IMR-90 (cell line): Measurements from ENCODE around the gene MRC1. TPM values are rescaled to one million over a fixed set of nuclear protein-coding genes. Genes with fewer than 3 reads are reported as not detected.

Experiments
- ATAC-seq: fragments of 200-7000 bp; cut with Tn5 transposase; 2 replicates; pipeline ENCODE4 v1.9.1; 2020; ENCODE audit warnings: low read depth, mild to moderate bottlenecking, moderate library complexity
- BruUV-seq: library from RNA; stranded (reverse); fragments of 400-500 nt; replicated peaks from 2 replicates; lab custom pipeline; 2021; lab: Mats Ljungman, UMichigan
- CTCF ChIA-PET: fragments of 300-600 bp; formaldehyde crosslinking; extraction: SDS; loops from one replicate; lab custom pipeline; 2021; ENCODE audit warnings: antibody characterized with exemption; lab: Yijun Ruan, JAX
- POLR2A ChIA-PET: fragments of 300-600 bp; sonication (Branson Sonifier 250); formaldehyde crosslinking; loops from one replicate; lab custom pipeline; 2022; ENCODE audit warnings: antibody characterized with exemption; ENCODE audit not compliant: unreplicated experiment; lab: Charles Lee
- DNase-seq: peaks from one replicate; pipeline ENCODE4 v3.0.0; 2013
- H2AFZ ChIP-seq: replicated peaks from 2 replicates; pipeline ENCODE3; 2013; ENCODE audit warnings: low read length, mild to moderate bottlenecking; ENCODE audit not compliant: poor library complexity
- H2AK5ac ChIP-seq: 2 replicates; pipeline ENCODE4 v1.6.1; 2013; ENCODE audit warnings: low read depth, low read length, inconsistent platforms
- H2AK9ac ChIP-seq: replicated peaks from 2 replicates; pipeline ENCODE3; 2013; ENCODE audit warnings: mild to moderate bottlenecking, low read depth, low read length, moderate library complexity; ENCODE audit not compliant: poor library complexity
- H2BK120ac ChIP-seq: 2 replicates; pipeline ENCODE4 v1.6.1; 2013; ENCODE audit warnings: low read depth, low read length, inconsistent platforms
- H2BK15ac ChIP-seq: 3 replicates; pipeline ENCODE4 v1.6.1; 2013; ENCODE audit warnings: low read depth, low read length, inconsistent platforms
- H2BK20ac ChIP-seq: 2 replicates; pipeline ENCODE4 v1.6.1; 2013; ENCODE audit warnings: low read depth, mild to moderate bottlenecking, inconsistent platforms, low read length, moderate library complexity
- H2BK5ac ChIP-seq: 2 replicates; pipeline ENCODE4 v1.6.1; 2013; ENCODE audit warnings: mild to moderate bottlenecking, low read depth, low read length, inconsistent platforms; ENCODE audit not compliant: poor library complexity, severe bottlenecking
- H3K14ac ChIP-seq: replicated peaks from 2 replicates; pipeline ENCODE4 v1.6.1; 2013; ENCODE audit warnings: low read depth, low read length, inconsistent platforms
- H3K18ac ChIP-seq: 2 replicates; pipeline ENCODE4 v1.6.1; 2013; ENCODE audit warnings: low read depth, low read length, control low read depth
- H3K23ac ChIP-seq: 2 replicates; pipeline ENCODE4 v1.6.1; 2013; ENCODE audit warnings: low read depth, low read length, inconsistent platforms
- H3K27ac ChIP-seq: 2 replicates; pipeline ENCODE4 v1.5.1; 2013; ENCODE audit warnings: mild to moderate bottlenecking, control low read depth, low read length; ENCODE audit not compliant: insufficient read depth
- H3K27me3 ChIP-seq: 2 replicates; pipeline ENCODE4 v1.6.1; 2013; ENCODE audit warnings: low read length; ENCODE audit not compliant: control insufficient read depth, insufficient read depth
- H3K36me3 ChIP-seq: 2 replicates; pipeline ENCODE4 v1.6.1; 2013; ENCODE audit warnings: low read length, mixed read lengths; ENCODE audit not compliant: control insufficient read depth, insufficient read depth
- H3K4ac ChIP-seq: 2 replicates; pipeline ENCODE4 v1.6.1; 2013; ENCODE audit warnings: low read depth, low read length, inconsistent platforms
- H3K4me1 ChIP-seq: 2 replicates; pipeline ENCODE4 v1.6.1; 2013; ENCODE audit warnings: low read length, mixed read lengths; ENCODE audit not compliant: control insufficient read depth, insufficient read depth
- H3K4me2 ChIP-seq: 2 replicates; pipeline ENCODE4 v1.6.1; 2013; ENCODE audit warnings: low read depth, mild to moderate bottlenecking, control low read depth, low read length, moderate library complexity
- H3K4me3 ChIP-seq: 2 replicates; pipeline ENCODE4 v1.5.1; 2013; ENCODE audit warnings: low read depth, mild to moderate bottlenecking, control low read depth, low read length, moderate library complexity; ENCODE audit not compliant: insufficient read depth
- H3K56ac ChIP-seq: 2 replicates; pipeline ENCODE4 v1.6.1; 2013; ENCODE audit warnings: low read length, inconsistent platforms; ENCODE audit not compliant: insufficient read depth; ENCODE audit errors: extremely low read depth
- H3K79me1 ChIP-seq, 2 experiments: 2 replicates each; pipeline ENCODE4 v1.6.1; 2013; ENCODE audit warnings: low read length in 2 of 2, inconsistent platforms in 1 of 2, low read depth in 1 of 2
- H3K9ac ChIP-seq: 2 replicates; pipeline ENCODE4 v1.6.1; 2013; ENCODE audit warnings: low read depth, low read length, control low read depth
- H3K9me1 ChIP-seq: 2 replicates; pipeline ENCODE4 v1.6.1; 2013; ENCODE audit warnings: low read length, inconsistent platforms; ENCODE audit not compliant: insufficient read depth
- H3K9me3 ChIP-seq: 2 replicates; pipeline ENCODE4 v1.6.1; 2013; ENCODE audit warnings: low read length; ENCODE audit not compliant: control insufficient read depth, insufficient read depth
- H4K20me1 ChIP-seq: 2 replicates; pipeline ENCODE4 v1.6.1; 2013; ENCODE audit warnings: low read length, inconsistent platforms; ENCODE audit not compliant: insufficient read depth
- H4K5ac ChIP-seq: 2 replicates; pipeline ENCODE4 v1.6.1; 2013; ENCODE audit warnings: mild to moderate bottlenecking, low read depth, low read length, control low read depth
- H4K8ac ChIP-seq, 2 experiments: 2 replicates each; pipeline ENCODE4 v1.6.1; 2013; ENCODE audit warnings: low read depth in 2 of 2, low read length in 2 of 2, control low read depth in 1 of 2, inconsistent platforms in 1 of 2
- H4K91ac ChIP-seq: 2 replicates; pipeline ENCODE4 v1.6.1; 2013; ENCODE audit warnings: low read depth, low read length, inconsistent platforms; ENCODE audit not compliant: insufficient read depth
- CEBPB ChIP-seq: IDR thresholded peaks from 2 replicates; pipeline ENCODE4 v1.6.1; 2012; ENCODE audit warnings: low read depth, low read length, improper control_type of control experiment
- MAFK ChIP-seq: IDR thresholded peaks from 2 replicates; pipeline ENCODE4 v1.6.1; 2012; ENCODE audit warnings: low read depth, low read length, improper control_type of control experiment
- MAZ ChIP-seq: IDR thresholded peaks from 2 replicates; pipeline ENCODE4 v1.6.1; 2012; ENCODE audit warnings: low read depth, mild to moderate bottlenecking, low read length, improper control_type of control experiment, moderate library complexity, borderline replicate concordance
- RFX5 ChIP-seq: IDR thresholded peaks from 2 replicates; pipeline ENCODE4 v1.8.0; 2012; ENCODE audit warnings: low read depth, mild to moderate bottlenecking, low read length, moderate library complexity
- WGBS, 2 experiments: methylation state at CpG; one replicate each; pipeline versions ENCODE4 v1.1.5 to v1.1.7; 2013; ENCODE audit warnings: missing lambda C conversion rate in 2 of 2; ENCODE audit not compliant: insufficient read length in 1 of 2; ENCODE audit errors: extremely low coverage in 2 of 2; 5-methylcytosine and 5-hydroxymethylcytosine counted together
- dilution Hi-C: fragments of 300-500 bp; cut with HindIII; formaldehyde crosslinking; loops from one replicate; pipeline ENCODE4 v1.14.3; 2018; ENCODE audit warnings: low sequenced_read_pairs; ENCODE audit not compliant: unreplicated experiment
- in situ Hi-C: fragments of 300-500 bp; cut with MboI; formaldehyde crosslinking; loops from 3 replicates; pipeline ENCODE4 v1.14.3; 2019; ENCODE audit warnings: low sequenced_read_pairs, inconsistent platforms, mixed read lengths
- intact Hi-C: fragments of 100-400 bp; cut with micrococcal nuclease; formaldehyde crosslinking; loops from 2 replicates; pipeline ENCODE4 v1.10.0; 2022
- polyA plus RNA-seq, 3 experiments: library from polyadenylated mRNA; depleted of rRNA; stranded (reverse); fragments of >200 nt; gene quantifications; 2 replicates each; pipeline ENCODE4 v1.2.3, GENCODE V29; 2012; ENCODE audit warnings: low replicate concordance in 1 of 3
- total RNA-seq: library from RNA; depleted of rRNA; stranded (reverse); fragments of >200 nt; gene quantifications from 2 replicates; pipeline ENCODE4 v1.2.3, GENCODE V29; 2012

Gene MRC1
- total and polyA plus RNA-seq, 2 of the 4 experiments (the other 2 are of a cell fraction): not detected

DNA sequence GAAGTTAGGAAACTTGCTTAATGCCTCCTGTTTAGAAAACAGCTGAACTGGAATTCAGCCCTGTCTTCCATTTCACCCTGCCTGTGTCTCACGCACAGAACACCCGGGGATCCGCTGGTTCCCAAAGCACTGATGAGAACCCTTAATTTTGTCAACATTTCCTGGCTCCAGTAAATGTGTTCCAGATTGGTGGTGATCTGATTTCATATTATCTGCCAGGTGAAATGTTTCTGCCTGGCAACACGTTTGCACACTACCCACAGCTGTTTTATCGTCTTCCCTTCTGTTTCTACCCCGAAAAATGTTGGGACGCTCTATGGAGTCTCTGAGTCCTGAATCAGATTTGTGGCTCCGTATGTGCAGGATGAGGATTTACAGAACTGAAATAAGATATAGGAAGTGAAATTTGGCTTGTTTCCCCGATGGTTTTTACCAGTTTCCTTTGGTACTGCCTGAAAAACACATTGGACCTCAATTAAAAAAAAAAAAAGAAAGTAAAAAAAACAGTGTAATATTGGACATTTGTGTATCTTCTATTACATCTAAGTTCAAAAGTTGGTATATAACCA, 29.0 kb downstream of the MRC1 start:
- peaks cover 6% of the 10 kb centered on the region for H3K4me1 ChIP-seq
- in situ Hi-C loops: no loop called here
- H3K27me3 ChIP-seq: no peaks in the 10 kb centered on the region
- WGBS, 2 experiments: no CpG with 5 or more reads among the region's 9 CpGs
- H3K36me3 ChIP-seq: no peaks in the 10 kb centered on the region
- no peaks in the 10 kb centered on the region for H4K20me1 ChIP-seq
- no peak overlapping the region for H3K27ac ChIP-seq
- ChIA-PET POLR2A (no interaction called here), CTCF (no interaction called here)
- no peak overlapping the region for H2AFZ ChIP-seq
- H3K9ac ChIP-seq: no peak overlapping the region
- TF ChIP-seq RFX5 (no peak), CEBPB (no peak), MAFK (no peak), MAZ (no peak)
- H4K8ac ChIP-seq: no peak overlapping the region
- DNase-seq: no peak
- no peak overlapping the region for H3K4ac ChIP-seq
- no peak overlapping the region for H4K5ac ChIP-seq
- H2AK9ac ChIP-seq: no peak overlapping the region
- H3K4me2 ChIP-seq: no peak overlapping the region
- H2BK20ac ChIP-seq: no peak overlapping the region
- no peak overlapping the region for H3K18ac ChIP-seq
- no peak overlapping the region for H3K23ac ChIP-seq
- H2BK120ac ChIP-seq: no peak overlapping the region
- dilution Hi-C loops: no loop called here
- H3K79me1 ChIP-seq: no peaks in the 10 kb centered on the region
- H3K4me3 ChIP-seq: no peak overlapping the region
- no peak overlapping the region for H4K91ac ChIP-seq
- ATAC-seq: no peak
- BruUV-seq: no TSS peak
- no peak overlapping the region for H2BK15ac ChIP-seq
- intact Hi-C loops: no loop called here
- no peaks in the 10 kb centered on the region for H3K9me3 ChIP-seq
- no peak overlapping the region for H3K14ac ChIP-seq
- H2BK5ac ChIP-seq: no peak overlapping the region
- H2AK5ac ChIP-seq: no peak overlapping the region
- H3K9me1 ChIP-seq: 0 out of 2 replicates have a peak, but pooled peaks cover 6% of the 10 kb centered on the region
- H3K56ac ChIP-seq: no peak overlapping the region
